ENCODE data around the gene NECTIN1.

The NECTIN1 gene

DNA sequence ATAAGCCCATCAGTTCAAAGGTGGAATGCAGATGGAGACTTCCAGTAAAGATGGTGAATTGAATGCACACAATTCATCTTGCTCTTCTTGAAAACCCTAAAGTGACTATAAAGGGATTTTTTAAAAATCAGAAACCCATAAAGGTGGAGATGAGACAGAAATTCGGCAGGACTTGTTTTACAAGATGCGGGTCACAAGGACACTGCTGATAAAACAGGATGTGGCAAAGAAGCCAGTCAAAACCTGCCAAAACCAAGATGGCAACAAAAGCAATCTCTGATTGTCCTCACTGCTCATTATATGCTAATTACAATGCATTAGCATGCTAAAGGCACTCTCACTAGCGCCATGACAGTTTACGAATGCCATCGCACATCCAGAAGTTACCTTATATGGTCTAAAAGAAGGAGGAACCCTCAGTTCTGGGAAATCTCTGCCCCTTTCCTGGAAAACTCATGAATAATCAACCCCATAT is 137.1 kb downstream of the NECTIN1 start:
- Mint-ChIP-seq H3K27ac (no peak overlapping the region), H3K9me3 (no peaks in the 10 kb centered on the region), H3K36me3 (ENCODE audit: low read depth) (no peaks in the 10 kb centered on the region), H3K27me3 (peaks cover 2% of the 10 kb centered on the region), H3K4me1 (ENCODE audit: low read depth) (peaks cover 47% of the 10 kb centered on the region), H3K4me3 (no peak overlapping the region)
- intact Hi-C loops (cut with micrococcal nuclease), result no loop called here

DNA sequence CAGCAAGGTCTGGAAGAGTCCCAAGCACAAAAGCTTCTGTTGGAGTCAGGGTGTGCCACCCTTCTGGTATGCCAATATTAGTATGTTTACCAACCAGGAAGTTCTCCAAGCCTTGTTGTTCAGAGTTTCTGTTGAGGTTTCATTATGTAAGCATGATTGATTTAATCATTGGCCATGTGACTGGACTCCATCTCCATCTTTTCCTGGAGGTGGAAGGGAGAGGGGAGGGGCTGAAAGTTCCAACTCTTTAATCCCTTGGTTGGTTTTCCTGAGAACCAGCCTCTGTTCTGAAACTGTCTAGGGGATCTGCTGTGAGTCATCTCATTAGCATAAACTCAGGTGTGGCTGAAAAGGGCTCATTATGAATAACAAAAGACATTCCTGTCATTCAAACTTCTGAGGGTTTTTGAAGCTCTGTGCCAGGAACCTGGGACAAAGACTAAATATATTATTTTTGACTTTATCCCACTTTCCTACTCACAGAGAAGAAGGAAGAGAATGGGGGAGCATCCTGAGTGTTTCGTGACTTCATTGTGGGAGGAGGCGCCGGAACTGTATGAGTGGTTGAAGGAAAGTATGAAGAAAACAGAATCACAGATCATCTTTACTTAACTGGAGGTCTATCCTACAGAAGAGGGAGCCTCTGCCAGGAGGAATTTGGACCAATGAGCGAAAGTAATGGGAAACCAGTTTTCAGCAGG is 138.2 kb downstream of the NECTIN1 start:
- H3K27me3 Mint-ChIP-seq, result peaks cover 13% of the 10 kb centered on the region
- no peak overlapping the region for H3K4me3 Mint-ChIP-seq
- no peaks in the 10 kb centered on the region for H3K9me3 Mint-ChIP-seq
- no peaks in the 10 kb centered on the region for H3K36me3 Mint-ChIP-seq (ENCODE audit: low read depth)
- intact Hi-C loops (cut with micrococcal nuclease), result no loop called here
- H3K27ac Mint-ChIP-seq, result no peak overlapping the region
- H3K4me1 Mint-ChIP-seq (ENCODE audit: low read depth), result peaks cover 41% of the 10 kb centered on the region

DNA sequence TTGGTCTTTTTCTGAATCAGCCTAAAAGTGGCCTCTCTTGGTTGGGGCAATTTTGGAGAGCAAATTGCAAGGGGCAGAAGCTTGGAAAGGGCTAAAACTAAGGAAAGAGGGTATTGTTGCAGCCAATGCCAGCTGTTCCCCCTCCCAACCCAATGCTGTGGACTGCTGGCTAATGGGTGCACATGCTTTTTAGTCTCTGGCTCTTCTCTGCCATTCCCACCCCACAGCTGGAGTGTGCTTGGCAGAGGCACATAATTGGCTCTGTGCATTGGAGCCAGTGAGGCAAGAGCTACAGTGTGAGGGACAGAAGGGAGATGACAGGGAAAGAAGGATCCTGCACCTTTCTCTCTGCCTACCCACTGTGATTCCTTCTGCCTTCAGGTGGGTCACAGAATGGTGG is 140.0 kb downstream of the NECTIN1 start:
- Mint-ChIP-seq H3K4me1 (ENCODE audit: low read depth) (peaks cover 39% of the 10 kb centered on the region), H3K27me3 (peaks cover 30% of the 10 kb centered on the region), H3K27ac (no peak overlapping the region), H3K9me3 (no peaks in the 10 kb centered on the region), H3K36me3 (ENCODE audit: low read depth) (no peaks in the 10 kb centered on the region), H3K4me3 (no peak overlapping the region)
- intact Hi-C loops (cut with micrococcal nuclease), result no loop called here

Measured in dendritic cell treated with granulocyte-macrophage colony-stimulating factor and Interleukin-4, amounts not matched to agents 40 ng/mL and 50 ng/mL, for 4 days (primary cell).